Smooth muscle cell (in vitro differentiated cells): Measurements from ENCODE around the gene SMIM3. TPM values are rescaled to one million over a fixed set of nuclear protein-coding genes. Genes with fewer than 3 reads are reported as not detected.

Experiments
- DNase-seq: peaks from one replicate; lab custom pipeline; 2025; ENCODE audit not compliant: unreplicated experiment; lab: John Stamatoyannopoulos, UW
- H2AFZ ChIP-seq: fragments of 200-600 bp; sonication (generic); 2 replicates; pipeline ENCODE4 v1.6.0; 2016; ENCODE audit warnings: antibody characterized with exemption, low read depth, mild to moderate bottlenecking
- H3F3A ChIP-seq: fragments of 200-600 bp; sonication (generic); 2 replicates; pipeline ENCODE4 v1.6.0; 2017; ENCODE audit warnings: antibody characterized with exemption, low read depth
- H3K27ac ChIP-seq: fragments of 200-600 bp; sonication (generic); 2 replicates; pipeline ENCODE4 v1.5.1; 2016; ENCODE audit warnings: low read depth, mild to moderate bottlenecking
- H3K27me3 ChIP-seq: fragments of 200-600 bp; sonication (generic); 2 replicates; pipeline ENCODE4 v1.6.1; 2016; ENCODE audit warnings: low read depth, mild to moderate bottlenecking
- H3K36me3 ChIP-seq: fragments of 200-600 bp; sonication (generic); 2 replicates; pipeline ENCODE4 v1.5.1; 2016; ENCODE audit warnings: low read depth
- H3K4me1 ChIP-seq: fragments of 200-600 bp; sonication (generic); 2 replicates; pipeline ENCODE4 v1.5.1; 2016; ENCODE audit warnings: low read depth
- H3K4me2 ChIP-seq: fragments of 200-600 bp; sonication (generic); 2 replicates; pipeline ENCODE4 v1.6.0; 2016; ENCODE audit warnings: mild to moderate bottlenecking
- H3K4me3 ChIP-seq: fragments of 200-600 bp; sonication (generic); 2 replicates; pipeline ENCODE4 v1.5.1; 2016; ENCODE audit warnings: mild to moderate bottlenecking
- H3K79me2 ChIP-seq: fragments of 200-600 bp; sonication (generic); 2 replicates; pipeline ENCODE4 v1.6.0; 2016; ENCODE audit warnings: low read depth, mild to moderate bottlenecking
- H3K9ac ChIP-seq: fragments of 200-600 bp; sonication (generic); 2 replicates; pipeline ENCODE4 v1.6.0; 2016; ENCODE audit warnings: low read depth
- H3K9me3 ChIP-seq: fragments of 200-600 bp; sonication (generic); replicated peaks from 2 replicates; pipeline ENCODE4 v1.5.1; 2016; ENCODE audit warnings: low read depth
- H4K20me1 ChIP-seq: fragments of 200-600 bp; sonication (generic); 2 replicates; pipeline ENCODE4 v1.6.0; 2016; ENCODE audit warnings: low read depth
- CTCF ChIP-seq: fragments of 200-600 bp; sonication (generic); IDR thresholded peaks from 2 replicates; pipeline ENCODE4 v1.5.1; 2017; ENCODE audit warnings: borderline replicate concordance, mild to moderate bottlenecking, antibody characterized with exemption; ENCODE audit not compliant: insufficient read depth, poor library complexity, severe bottlenecking
- WGBS: methylation state at CpG from one replicate; pipeline ENCODE4 v1.1.7; 2016; ENCODE audit warnings: low lambda C conversion rate; 5-methylcytosine and 5-hydroxymethylcytosine counted together
- polyA plus RNA-seq: library from polyadenylated mRNA; unstranded; fragments of >200 nt; fragmentation: Nextera tagmentation; extraction: Ambion mirVana; gene quantifications from 2 replicates; pipeline ENCODE4 v1.2.1, GENCODE V29; 2016
- total RNA-seq: library from RNA; depleted of rRNA; stranded (reverse); fragments of >200 nt; gene quantifications from 2 replicates; pipeline ENCODE4 v1.2.3, GENCODE V29; 2014

Gene SMIM3
- total and polyA plus RNA-seq, 2 experiments from 2014 or later = 178 to 261 TPM

- no peak overlapping the region for H3K4me3 ChIP-seq
- H3K79me2 ChIP-seq = no peaks in the 10 kb centered on the region
- H3K36me3 ChIP-seq = no peaks in the 10 kb centered on the region
- no peak for TF ChIP-seq CTCF
- 44% methylated on average over 7 of the region's 7 CpGs for WGBS
- H3F3A ChIP-seq = no peaks in the 10 kb centered on the region
- peak overlapping the region; percentile 24 for H2AFZ ChIP-seq
- no peak overlapping the region for H3K9ac ChIP-seq
- no peak for DNase-seq
- H3K27ac ChIP-seq = peak overlapping the region; percentile 80
- H3K4me2 ChIP-seq = peak overlapping the region; percentile 26
- H3K4me1 ChIP-seq = peaks cover 2% of the 10 kb centered on the region
- no peaks in the 10 kb centered on the region for H3K27me3 ChIP-seq
- no peaks in the 10 kb centered on the region for H4K20me1 ChIP-seq
- no peaks in the 10 kb centered on the region for H3K9me3 ChIP-seq
These were observed 15.4 kb upstream of the SMIM3 start for GRCh38 chr5:150763023-150763769.

GRCh38 chr5:150764530-150764929 lies 14.0 kb upstream of the SMIM3 start:
- H3K27me3 ChIP-seq = no peaks in the 10 kb centered on the region
- H3F3A ChIP-seq = no peaks in the 10 kb centered on the region
- no peak overlapping the region for H3K4me2 ChIP-seq
- H3K36me3 ChIP-seq = no peaks in the 10 kb centered on the region
- no peak overlapping the region for H3K4me3 ChIP-seq
- TF ChIP-seq CTCF = no peak
- no peaks in the 10 kb centered on the region for H4K20me1 ChIP-seq
- H2AFZ ChIP-seq = no peak overlapping the region
- H3K9me3 ChIP-seq = no peaks in the 10 kb centered on the region
- no peak overlapping the region for H3K27ac ChIP-seq
- no peak overlapping the region for H3K9ac ChIP-seq
- DNase-seq = no peak
- H3K79me2 ChIP-seq = no peaks in the 10 kb centered on the region
- 85% methylated on average over 2 of the region's 2 CpGs for WGBS
- H3K4me1 ChIP-seq = peaks cover 2% of the 10 kb centered on the region

GRCh38 chr5:150765011-150765798 lies 13.4 kb upstream of the SMIM3 start:
- no peak overlapping the region for H3K4me2 ChIP-seq
- no peak overlapping the region for H3K4me3 ChIP-seq
- no peak for DNase-seq
- H3K79me2 ChIP-seq = no peaks in the 10 kb centered on the region
- H3K4me1 ChIP-seq = peaks cover 2% of the 10 kb centered on the region
- TF ChIP-seq CTCF = no peak
- no peaks in the 10 kb centered on the region for H3F3A ChIP-seq
- no peaks in the 10 kb centered on the region for H4K20me1 ChIP-seq
- no peak overlapping the region for H2AFZ ChIP-seq
- no peaks in the 10 kb centered on the region for H3K36me3 ChIP-seq
- H3K9ac ChIP-seq = no peak overlapping the region
- no peaks in the 10 kb centered on the region for H3K9me3 ChIP-seq
- H3K27me3 ChIP-seq = no peaks in the 10 kb centered on the region
- no peak overlapping the region for H3K27ac ChIP-seq
- 48% methylated on average over 2 of the region's 2 CpGs for WGBS
